ENCODE results near the gene SH3PXD2A.

GRCh38 chr10:103595933-103596726 lies 259.2 kb downstream of the SH3PXD2A start:
- TF ChIP-seq GATA2 (IDR thresholded peaks at IDR 0.05; ENCODE audit: low read depth, low read length) (no peak), GATA3 (IDR thresholded peaks at IDR 0.05; ENCODE audit: low read depth, low read length) (no peak)

Measured in SH-SY5Y (cell line).